Osteoblast (primary cell): ENCODE measurements around the gene IER3. TPM values are rescaled to one million over a fixed set of nuclear protein-coding genes. Genes with fewer than 3 reads are reported as not detected.
A peak's percentile ranks its signal among the peaks of the same experiment; 100 is the strongest.

Experiments used
- DNase-seq: peaks from one replicate; pipeline ENCODE4 v3.0.0; 2011; ENCODE audit warnings: low spot score, mixed read lengths; ENCODE audit not compliant: insufficient read length; ENCODE audit errors: missing footprints
- H2AFZ ChIP-seq: 2 replicates; pipeline ENCODE4 v1.6.0; 2011; ENCODE audit warnings: mild to moderate bottlenecking, low read length
- H3K27ac ChIP-seq: 2 replicates; pipeline ENCODE4 v1.5.1; 2011; ENCODE audit warnings: mild to moderate bottlenecking, low read depth, low read length, moderate library complexity
- H3K27me3 ChIP-seq: 2 replicates; pipeline ENCODE4 v1.6.0; 2012; ENCODE audit warnings: mild to moderate bottlenecking, control low read depth, inconsistent platforms, low read length, moderate library complexity; ENCODE audit not compliant: insufficient read depth
- H3K36me3 ChIP-seq: 2 replicates; pipeline ENCODE4 v1.5.1; 2011; ENCODE audit warnings: mild to moderate bottlenecking, low read length, control low read depth, moderate library complexity; ENCODE audit not compliant: insufficient read depth
- H3K4me1 ChIP-seq: 2 replicates; pipeline ENCODE4 v1.5.1; 2011; ENCODE audit warnings: mild to moderate bottlenecking, low read length, control low read depth, moderate library complexity; ENCODE audit not compliant: insufficient read depth
- H3K4me2 ChIP-seq: 2 replicates; pipeline ENCODE4 v1.6.0; 2011; ENCODE audit warnings: mild to moderate bottlenecking, low read length; ENCODE audit not compliant: insufficient read depth
- H3K4me3 ChIP-seq: fragments of 200-600 bp; sonication (generic); 3 replicates; pipeline ENCODE4 v1.5.1; 2012; ENCODE audit warnings: mild to moderate bottlenecking, low read length, inconsistent platforms; ENCODE audit not compliant: insufficient read depth
- H3K79me2 ChIP-seq: 2 replicates; pipeline ENCODE4 v1.6.0; 2012; ENCODE audit warnings: mild to moderate bottlenecking, low read length, control low read depth, inconsistent platforms; ENCODE audit not compliant: insufficient read depth
- H3K9me3 ChIP-seq: 2 replicates; pipeline ENCODE4 v1.5.1; 2011; ENCODE audit warnings: low read depth, low read length, control low read depth
- H4K20me1 ChIP-seq: 2 replicates; pipeline ENCODE4 v1.6.0; 2012; ENCODE audit warnings: mild to moderate bottlenecking, low read length, control low read depth; ENCODE audit not compliant: insufficient read depth
- total RNA-seq: library from RNA; depleted of rRNA; stranded (reverse); fragments of >200 nt; gene quantifications from 2 replicates; pipeline ENCODE4 v1.2.3, GENCODE V29; 2012
- TF ChIP-seq, protein P1 (sequence below): IDR thresholded peaks from 2 replicates; pipeline ENCODE4 v1.5.1; 2011; ENCODE audit warnings: mild to moderate bottlenecking, low read depth, low read length, moderate library complexity; ENCODE audit errors: extremely low read depth

The IER3 gene, protein sequence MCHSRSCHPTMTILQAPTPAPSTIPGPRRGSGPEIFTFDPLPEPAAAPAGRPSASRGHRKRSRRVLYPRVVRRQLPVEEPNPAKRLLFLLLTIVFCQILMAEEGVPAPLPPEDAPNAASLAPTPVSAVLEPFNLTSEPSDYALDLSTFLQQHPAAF
- 29.5 and 54.6 TPM in 2 replicates for total RNA-seq

DNA sequence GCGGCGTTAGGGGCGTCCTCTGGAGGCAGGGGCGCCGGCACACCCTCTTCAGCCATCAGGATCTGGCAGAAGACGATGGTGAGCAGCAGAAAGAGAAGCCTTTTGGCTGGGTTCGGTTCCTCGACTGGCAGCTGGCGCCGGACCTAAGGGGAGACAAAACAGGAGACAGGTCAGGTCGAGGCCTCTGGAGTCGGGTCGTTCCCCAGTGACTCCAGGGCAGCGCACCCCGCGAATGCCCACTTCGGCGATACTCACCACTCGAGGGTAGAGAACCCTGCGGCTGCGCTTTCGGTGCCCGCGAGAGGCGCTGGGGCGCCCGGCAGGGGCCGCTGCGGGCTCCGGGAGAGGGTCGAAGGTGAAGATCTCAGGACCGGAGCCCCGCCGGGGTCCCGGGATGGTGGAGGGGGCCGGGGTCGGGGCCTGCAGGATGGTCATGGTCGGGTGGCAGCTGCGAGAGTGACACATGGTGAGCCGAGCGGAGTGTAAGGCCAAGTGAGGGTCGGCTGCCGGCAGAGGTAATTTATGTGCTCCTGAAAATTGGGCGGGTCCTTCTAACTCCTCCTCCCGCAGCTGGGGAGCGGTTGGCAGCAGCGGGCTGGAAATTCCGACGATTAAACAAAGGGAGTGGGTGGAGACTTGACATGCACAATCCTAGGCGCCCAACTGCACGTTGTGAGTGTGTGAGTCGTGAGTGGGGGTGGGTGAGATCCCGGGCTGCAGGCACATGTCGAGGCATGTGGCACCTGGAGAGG, at the start of gene IER3:
Gene IER3 (minus strand): TSS at position 494 of the 752 bp plus-strand sequence. CDS start 29 bp downstream, at position 465.
- H3K27ac ChIP-seq: peak within 1 kb of the TSS; percentile 97
- no peaks in the 10 kb centered on the region for H3K27me3 ChIP-seq
- peaks cover 39% of the 10 kb centered on the region for H3K4me1 ChIP-seq
- H3K9me3 ChIP-seq: no peaks in the 10 kb centered on the region
- H2AFZ ChIP-seq: no peak within 1 kb of the TSS
- TF ChIP-seq, protein P1, sequence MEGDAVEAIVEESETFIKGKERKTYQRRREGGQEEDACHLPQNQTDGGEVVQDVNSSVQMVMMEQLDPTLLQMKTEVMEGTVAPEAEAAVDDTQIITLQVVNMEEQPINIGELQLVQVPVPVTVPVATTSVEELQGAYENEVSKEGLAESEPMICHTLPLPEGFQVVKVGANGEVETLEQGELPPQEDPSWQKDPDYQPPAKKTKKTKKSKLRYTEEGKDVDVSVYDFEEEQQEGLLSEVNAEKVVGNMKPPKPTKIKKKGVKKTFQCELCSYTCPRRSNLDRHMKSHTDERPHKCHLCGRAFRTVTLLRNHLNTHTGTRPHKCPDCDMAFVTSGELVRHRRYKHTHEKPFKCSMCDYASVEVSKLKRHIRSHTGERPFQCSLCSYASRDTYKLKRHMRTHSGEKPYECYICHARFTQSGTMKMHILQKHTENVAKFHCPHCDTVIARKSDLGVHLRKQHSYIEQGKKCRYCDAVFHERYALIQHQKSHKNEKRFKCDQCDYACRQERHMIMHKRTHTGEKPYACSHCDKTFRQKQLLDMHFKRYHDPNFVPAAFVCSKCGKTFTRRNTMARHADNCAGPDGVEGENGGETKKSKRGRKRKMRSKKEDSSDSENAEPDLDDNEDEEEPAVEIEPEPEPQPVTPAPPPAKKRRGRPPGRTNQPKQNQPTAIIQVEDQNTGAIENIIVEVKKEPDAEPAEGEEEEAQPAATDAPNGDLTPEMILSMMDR: peak; percentile 58
- H3K4me3 ChIP-seq: peak within 1 kb of the TSS; percentile 89
- peak within 1 kb of the TSS; percentile 82 for H3K4me2 ChIP-seq
- peaks cover 40% of the 10 kb centered on the region for H3K79me2 ChIP-seq
- peaks cover 22% of the 10 kb centered on the region for H3K36me3 ChIP-seq
- peaks cover 11% of the 10 kb centered on the region for H4K20me1 ChIP-seq
- peak; percentile 90 for DNase-seq

DNA sequence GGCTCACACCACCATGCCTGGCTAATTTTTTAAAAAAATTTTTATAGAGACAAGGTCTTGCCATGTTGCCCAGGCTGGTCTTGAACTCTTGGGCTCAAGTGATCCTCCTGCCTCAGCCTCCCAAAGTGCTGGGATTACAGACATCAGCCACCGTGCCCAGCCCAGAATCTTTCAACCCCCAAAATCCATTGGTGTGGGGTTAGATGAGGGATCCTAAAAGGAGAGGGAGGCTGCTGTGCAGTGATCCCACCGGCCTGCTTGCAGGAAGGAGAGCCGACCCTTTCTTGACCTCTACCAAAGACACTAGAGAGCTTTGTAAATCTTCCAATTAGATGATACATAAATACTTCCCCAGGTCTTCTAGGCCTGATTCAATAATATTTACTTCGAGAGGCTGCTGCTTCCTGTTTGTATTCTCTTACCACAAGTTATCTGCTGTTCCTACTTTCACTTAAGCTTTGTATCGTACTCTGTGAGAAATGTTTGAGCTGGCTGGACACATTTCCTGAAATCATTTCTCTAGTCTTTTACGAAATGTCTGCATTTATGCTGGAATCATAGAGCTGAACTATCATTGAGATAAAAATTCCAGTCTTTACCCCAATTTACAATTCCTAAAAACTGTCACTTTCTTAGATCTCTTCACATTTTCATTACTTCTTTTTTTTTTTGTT, 49.3 kb upstream of the IER3 start:
- Histone ChIP-seq H3K4me2 (peak overlapping the region; percentile 72), H3K4me3 (peak overlapping the region; percentile 49), H4K20me1 (no peaks in the 10 kb centered on the region), H3K27ac (peak overlapping the region; percentile 67), H3K9me3 (no peaks in the 10 kb centered on the region), H3K4me1 (peaks cover 7% of the 10 kb centered on the region), H2AFZ (peak overlapping the region; percentile 95), H3K36me3 (no peaks in the 10 kb centered on the region), H3K27me3 (no peaks in the 10 kb centered on the region), H3K79me2 (no peaks in the 10 kb centered on the region)
- peak; percentile 84 for DNase-seq
- TF ChIP-seq, protein P1: no peak

DNA sequence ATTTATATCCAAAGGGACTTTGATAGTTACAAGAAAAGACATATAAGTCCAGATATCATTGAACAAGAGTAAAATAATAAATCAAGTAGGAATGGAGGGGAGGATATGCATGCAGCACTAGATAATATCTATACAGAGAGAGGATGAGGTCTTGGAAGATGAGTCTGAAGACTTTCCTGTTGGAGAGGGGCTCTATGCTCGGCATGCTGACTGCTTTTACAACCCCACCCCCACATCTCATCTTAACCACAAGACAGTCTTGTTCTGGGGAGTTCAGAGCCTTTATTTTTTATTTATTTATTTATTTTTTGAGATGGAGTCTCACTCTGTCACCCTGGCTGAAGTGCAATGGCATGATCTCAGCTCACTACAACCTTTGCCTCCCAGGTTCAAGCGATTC, 48.4 kb upstream of the IER3 start:
- Histone ChIP-seq H3K27ac (no peak overlapping the region), H3K4me3 (no peak overlapping the region), H3K9me3 (no peaks in the 10 kb centered on the region), H3K27me3 (no peaks in the 10 kb centered on the region), H3K36me3 (no peaks in the 10 kb centered on the region), H3K4me1 (peaks cover 13% of the 10 kb centered on the region), H3K4me2 (no peak overlapping the region), H4K20me1 (no peaks in the 10 kb centered on the region), H3K79me2 (no peaks in the 10 kb centered on the region), H2AFZ (no peak overlapping the region)
- DNase-seq: no peak
- TF ChIP-seq, protein P1: no peak
